ENCODE data around the gene LRPAP1. TPM values are rescaled to one million over a fixed set of nuclear protein-coding genes. Genes with fewer than 3 reads are reported as not detected.
"Not testable (repeated sequence)": the region's sequence is repeated elsewhere in the genome, so short reads cannot be mapped to it uniquely, and the experiment has no call there.

Gene LRPAP1
- total RNA-seq, 2 donors from 2014 or later, result 175 to 270 TPM

DNA sequence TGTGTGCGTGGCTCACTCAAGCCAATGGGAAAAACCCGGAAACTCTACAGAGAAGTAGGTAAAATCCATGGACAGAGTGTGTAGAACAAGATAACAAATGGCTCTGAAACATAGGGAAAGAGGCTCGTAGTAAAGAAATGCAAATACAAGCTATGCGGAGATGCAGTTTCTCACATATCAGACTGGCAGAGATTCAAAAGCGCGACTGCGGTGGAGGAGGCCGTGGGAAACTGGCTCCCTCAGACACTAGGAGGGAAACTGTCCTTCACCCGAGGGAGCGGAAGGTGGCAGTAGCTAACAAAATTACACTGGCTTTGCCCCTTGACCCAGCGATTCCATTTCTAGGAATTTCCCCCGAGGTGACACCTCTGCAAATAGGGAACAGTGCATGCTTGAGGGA lies 34.1 kb upstream of the LRPAP1 start:
- H3K36me3 ChIP-seq; H3K27ac ChIP-seq; H3K27me3 ChIP-seq (replicated peaks; ENCODE audit: insufficient read depth); intact Hi-C loops (cut with DNase I); DNase-seq (ENCODE audit: low spot score); H3K9me3 ChIP-seq; H3K4me3 ChIP-seq; H3K4me1 ChIP-seq (replicated peaks): not testable (repeated sequence)
- 20% methylated on average over 10 of the region's 12 CpGs for WGBS
- TF ChIP-seq, protein P1, sequence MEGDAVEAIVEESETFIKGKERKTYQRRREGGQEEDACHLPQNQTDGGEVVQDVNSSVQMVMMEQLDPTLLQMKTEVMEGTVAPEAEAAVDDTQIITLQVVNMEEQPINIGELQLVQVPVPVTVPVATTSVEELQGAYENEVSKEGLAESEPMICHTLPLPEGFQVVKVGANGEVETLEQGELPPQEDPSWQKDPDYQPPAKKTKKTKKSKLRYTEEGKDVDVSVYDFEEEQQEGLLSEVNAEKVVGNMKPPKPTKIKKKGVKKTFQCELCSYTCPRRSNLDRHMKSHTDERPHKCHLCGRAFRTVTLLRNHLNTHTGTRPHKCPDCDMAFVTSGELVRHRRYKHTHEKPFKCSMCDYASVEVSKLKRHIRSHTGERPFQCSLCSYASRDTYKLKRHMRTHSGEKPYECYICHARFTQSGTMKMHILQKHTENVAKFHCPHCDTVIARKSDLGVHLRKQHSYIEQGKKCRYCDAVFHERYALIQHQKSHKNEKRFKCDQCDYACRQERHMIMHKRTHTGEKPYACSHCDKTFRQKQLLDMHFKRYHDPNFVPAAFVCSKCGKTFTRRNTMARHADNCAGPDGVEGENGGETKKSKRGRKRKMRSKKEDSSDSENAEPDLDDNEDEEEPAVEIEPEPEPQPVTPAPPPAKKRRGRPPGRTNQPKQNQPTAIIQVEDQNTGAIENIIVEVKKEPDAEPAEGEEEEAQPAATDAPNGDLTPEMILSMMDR (IDR thresholded peaks at IDR 0.05), result peak in 1 of 4 experiments; percentile 20

DNA sequence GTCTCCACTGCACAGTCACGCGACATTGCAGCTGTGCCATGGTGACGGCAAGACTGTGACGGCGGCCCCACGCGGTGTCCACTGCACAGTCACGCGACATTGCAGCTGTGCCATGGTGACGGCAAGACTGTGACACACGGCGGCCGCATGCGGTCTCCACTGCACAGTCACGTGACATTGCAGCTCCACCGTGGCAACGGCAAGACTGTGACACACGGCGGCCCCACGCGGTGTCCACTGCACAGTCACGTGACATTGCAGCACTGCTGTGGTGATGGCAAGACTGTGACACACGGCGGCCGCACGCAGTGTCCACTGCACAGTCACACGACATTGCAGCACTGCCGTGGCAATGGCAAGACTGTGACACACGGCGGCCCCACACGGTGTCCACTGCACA lies 32.7 kb upstream of the LRPAP1 start:
- H3K36me3 ChIP-seq; DNase-seq (ENCODE audit: low spot score); intact Hi-C loops (cut with DNase I); H3K4me3 ChIP-seq; H3K27me3 ChIP-seq (replicated peaks; ENCODE audit: insufficient read depth); H3K4me1 ChIP-seq (replicated peaks); H3K27ac ChIP-seq; H3K9me3 ChIP-seq: not testable (repeated sequence)
- 96% methylated on average over 31 of the region's 31 CpGs for WGBS

DNA sequence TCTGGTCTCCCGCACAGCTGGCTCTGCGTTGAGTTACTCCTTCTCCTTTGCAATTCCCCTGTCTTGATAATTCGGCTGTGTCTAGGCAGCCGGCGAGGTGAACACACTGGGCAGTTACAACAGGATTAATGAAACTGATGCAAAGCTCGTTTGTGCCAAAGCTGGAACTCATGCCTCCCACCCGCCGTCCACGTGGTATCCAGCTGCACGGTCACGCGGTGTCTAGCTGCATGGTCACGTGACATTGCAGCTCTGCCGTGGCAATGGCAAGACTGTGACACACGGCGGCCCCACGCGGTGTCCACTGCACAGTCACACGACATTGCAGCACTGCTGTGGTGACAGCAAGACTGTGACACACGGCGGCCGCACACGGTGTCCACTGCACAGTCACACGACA lies 31.2 kb upstream of the LRPAP1 start:
- no peak for DNase-seq (ENCODE audit: low spot score)
- H3K4me3 ChIP-seq, result no peak overlapping the region
- no peaks in the 10 kb centered on the region for H3K36me3 ChIP-seq
- H3K27me3 ChIP-seq (replicated peaks; ENCODE audit: insufficient read depth), result no peaks in the 10 kb centered on the region
- intact Hi-C loops (cut with DNase I), result no loop called here
- no peak overlapping the region for H3K27ac ChIP-seq
- H3K9me3 ChIP-seq, result no peaks in the 10 kb centered on the region
- H3K4me1 ChIP-seq (replicated peaks), result no peaks in the 10 kb centered on the region
- TF ChIP-seq, protein P1 (IDR thresholded peaks at IDR 0.05), result no peak
- no peak for TF ChIP-seq POLR2A (IDR thresholded peaks at IDR 0.05)
- no peak for TF ChIP-seq POLR2AphosphoS5 (IDR thresholded peaks at IDR 0.05)
- 91% methylated on average over 23 of the region's 24 CpGs for WGBS

DNA sequence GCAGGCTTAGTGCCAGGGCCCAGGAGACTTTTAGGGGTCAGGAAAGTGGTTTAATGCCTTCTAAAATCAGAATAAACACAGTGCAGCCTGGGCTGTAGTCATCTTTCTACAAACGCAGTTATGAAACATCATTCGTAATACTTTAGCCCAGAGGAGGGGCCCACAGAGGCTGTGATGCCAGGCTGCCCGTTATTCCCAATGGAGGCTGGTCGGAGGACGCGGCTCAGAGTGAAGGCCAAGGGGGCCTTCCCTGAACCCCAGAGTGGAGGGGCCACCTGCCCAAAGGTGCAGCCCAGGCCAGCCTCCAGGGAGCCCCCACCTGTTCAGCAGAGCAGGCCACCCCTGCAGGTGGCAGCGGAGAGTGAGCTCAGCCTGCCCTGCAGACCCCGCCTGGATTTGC lies 29.9 kb upstream of the LRPAP1 start:
- H3K36me3 ChIP-seq; H3K4me1 ChIP-seq (replicated peaks); H3K9me3 ChIP-seq; H3K27me3 ChIP-seq (replicated peaks; ENCODE audit: insufficient read depth); H3K27ac ChIP-seq; H3K4me3 ChIP-seq; DNase-seq (ENCODE audit: low spot score); intact Hi-C loops (cut with DNase I): not testable (repeated sequence)
- WGBS, result 74% methylated on average over 4 of the region's 8 CpGs

DNA sequence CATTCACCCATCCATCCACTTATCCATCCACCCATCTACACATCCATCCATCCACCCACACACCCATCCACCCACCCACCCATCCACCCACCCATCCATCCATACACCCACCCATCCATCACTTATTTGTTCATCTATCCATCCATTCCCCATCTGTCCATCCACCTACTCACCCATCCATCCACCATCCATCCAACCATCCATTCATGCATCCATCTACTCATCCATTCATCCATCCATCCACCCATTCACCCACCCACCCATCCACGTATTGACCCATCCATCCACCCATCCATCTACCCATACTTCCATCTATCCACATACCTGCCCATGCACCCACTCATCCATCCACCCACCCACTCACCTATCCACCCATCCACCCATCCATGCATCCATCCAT lies 28.2 kb upstream of the LRPAP1 start:
- H3K4me1 ChIP-seq (replicated peaks); DNase-seq (ENCODE audit: low spot score); H3K36me3 ChIP-seq; H3K4me3 ChIP-seq; H3K9me3 ChIP-seq; H3K27me3 ChIP-seq (replicated peaks; ENCODE audit: insufficient read depth); H3K27ac ChIP-seq; intact Hi-C loops (cut with DNase I): not testable (repeated sequence)
- WGBS, result 88% methylated on average over 1 of the region's 1 CpG

DNA sequence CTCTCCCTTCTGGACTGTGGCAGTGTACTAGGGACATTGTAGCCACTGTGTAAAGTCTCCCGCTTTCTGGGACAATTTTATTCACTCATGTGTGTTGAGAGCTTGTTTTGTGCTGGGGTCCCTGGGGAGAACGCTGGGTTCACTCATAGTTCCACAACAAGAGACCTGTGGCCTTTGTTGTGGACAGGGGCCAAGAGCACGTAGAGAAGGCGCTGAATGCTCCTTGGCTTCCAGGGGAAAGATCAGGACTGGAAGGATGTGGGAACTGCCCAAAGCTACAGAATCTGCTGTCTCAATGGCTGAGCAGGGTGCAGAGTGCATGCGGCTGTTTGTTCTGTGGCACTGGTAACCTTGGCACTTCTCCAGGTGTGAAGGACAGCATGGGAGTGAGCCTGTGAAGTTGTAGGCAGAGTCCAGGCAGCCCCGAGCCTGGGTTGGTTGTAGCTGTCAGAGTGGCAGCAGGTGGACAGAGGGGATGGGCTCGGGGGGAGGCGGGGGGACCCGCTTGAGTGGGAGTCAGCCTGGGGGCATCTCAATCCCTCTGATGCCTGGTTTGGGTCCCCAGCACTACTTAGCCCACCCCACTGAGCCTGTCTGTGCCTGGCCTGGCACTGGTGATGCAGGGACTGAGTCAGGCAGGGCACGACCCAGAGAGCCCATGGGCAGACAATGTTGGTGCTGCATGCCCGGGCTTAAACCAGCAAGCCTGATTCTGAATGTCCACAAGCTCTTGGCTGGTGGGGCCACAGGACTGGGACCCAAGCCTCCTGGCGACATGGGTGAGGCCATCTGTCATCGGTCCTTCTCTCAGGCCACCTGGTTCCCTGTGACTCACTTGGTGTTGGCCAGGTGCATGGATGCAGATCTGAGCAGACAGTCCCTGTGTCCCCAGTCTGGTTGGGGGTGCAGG lies 27.4 kb upstream of the LRPAP1 start:
- intact Hi-C loops (cut with DNase I); H3K27ac ChIP-seq; DNase-seq (ENCODE audit: low spot score): not testable (repeated sequence)

DNA sequence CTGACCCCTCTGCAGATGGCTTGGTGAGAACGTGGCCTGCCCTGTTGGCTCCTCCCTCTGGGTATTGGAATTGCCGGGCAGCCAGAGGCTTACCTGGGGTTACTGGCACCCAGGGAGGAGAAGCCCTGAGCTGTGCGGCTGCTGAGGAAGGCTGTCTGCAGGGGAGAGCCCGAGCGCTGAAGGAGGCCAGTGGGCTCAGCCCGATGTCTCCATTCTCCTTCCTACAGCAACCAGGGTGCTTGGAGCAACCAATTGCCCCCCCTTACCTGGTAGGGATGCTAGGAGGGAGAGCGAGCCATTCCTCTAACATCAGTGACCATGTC lies 26.3 kb upstream of the LRPAP1 start:
- H3K27me3 ChIP-seq (replicated peaks; ENCODE audit: insufficient read depth); H3K27ac ChIP-seq; H3K36me3 ChIP-seq; DNase-seq (ENCODE audit: low spot score); H3K4me1 ChIP-seq (replicated peaks); H3K9me3 ChIP-seq; H3K4me3 ChIP-seq; intact Hi-C loops (cut with DNase I): not testable (repeated sequence)
- WGBS, result 83% methylated on average over 6 of the region's 7 CpGs

More for the DNA sequence above, 27.4 kb upstream of the LRPAP1 start:
- H3K4me3 ChIP-seq; H3K4me1 ChIP-seq (replicated peaks); H3K36me3 ChIP-seq; H3K9me3 ChIP-seq; H3K27me3 ChIP-seq (replicated peaks; ENCODE audit: insufficient read depth): not testable (repeated sequence)
- WGBS, result 78% methylated on average over 7 of the region's 13 CpGs

DNA sequence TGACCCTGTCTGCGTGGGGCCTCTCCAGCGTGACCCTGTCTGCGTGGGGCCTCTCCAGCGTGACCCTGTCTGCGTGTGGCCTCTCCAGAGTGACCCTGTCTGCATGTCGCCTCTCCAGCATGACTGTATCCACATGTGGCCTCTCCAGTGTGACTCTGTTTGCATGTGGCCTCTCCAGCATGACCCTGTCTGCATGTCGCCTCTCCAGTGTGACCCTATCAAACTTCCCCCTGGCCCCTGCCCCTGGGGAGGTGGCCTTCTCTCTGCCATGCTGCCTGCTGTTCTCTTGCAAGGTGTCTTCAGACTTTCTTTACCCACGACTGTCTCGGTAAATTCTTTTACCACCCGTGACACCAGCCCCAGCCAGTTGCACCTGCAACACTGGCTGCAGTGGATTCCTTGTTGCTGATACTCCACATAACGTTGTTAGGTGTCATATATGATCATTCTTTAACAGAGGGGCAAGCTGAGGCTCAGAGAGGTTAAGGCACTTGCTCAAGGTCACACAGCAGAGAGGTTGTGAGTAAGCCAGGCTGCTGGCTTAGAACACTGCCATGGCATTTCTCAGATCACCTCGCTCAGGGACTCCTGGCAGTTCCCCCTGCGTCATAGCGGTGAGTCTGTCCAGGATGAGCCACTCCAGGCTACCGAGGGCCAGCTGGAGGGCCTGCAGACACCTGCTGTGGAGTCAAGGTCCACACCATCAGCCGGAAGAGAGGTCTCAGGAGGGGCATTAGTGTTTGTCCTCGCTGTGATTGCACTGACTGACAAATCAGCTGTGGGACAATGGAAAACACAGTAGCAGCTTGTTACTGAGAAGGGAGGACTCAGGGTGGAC lies 25.7 kb upstream of the LRPAP1 start:
- H3K27me3 ChIP-seq (replicated peaks; ENCODE audit: insufficient read depth); H3K4me3 ChIP-seq; H3K4me1 ChIP-seq (replicated peaks); DNase-seq (ENCODE audit: low spot score); H3K27ac ChIP-seq; H3K9me3 ChIP-seq; H3K36me3 ChIP-seq; intact Hi-C loops (cut with DNase I): not testable (repeated sequence)
- WGBS, result 83% methylated on average over 15 of the region's 17 CpGs

DNA sequence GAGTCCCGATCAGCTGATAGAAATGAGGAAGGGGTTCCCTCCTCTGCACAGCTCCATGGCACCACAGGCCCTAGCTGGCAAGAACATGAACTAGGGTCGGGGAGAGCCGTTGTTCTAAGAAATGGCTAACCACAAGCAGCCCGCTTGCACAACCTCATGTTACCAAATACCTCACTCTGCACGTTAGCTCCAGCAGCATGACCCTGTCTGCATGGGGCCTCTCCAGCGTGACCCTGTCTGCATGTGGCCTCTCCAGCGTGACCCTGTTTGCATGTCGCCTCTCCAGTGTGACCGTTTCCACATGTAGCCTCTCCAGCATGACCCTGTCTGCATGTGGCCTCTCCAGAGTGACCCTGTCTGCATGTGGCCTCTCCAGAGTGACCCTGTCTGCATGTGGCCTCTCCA lies 24.9 kb upstream of the LRPAP1 start:
- intact Hi-C loops (cut with DNase I); H3K9me3 ChIP-seq; DNase-seq (ENCODE audit: low spot score); H3K36me3 ChIP-seq; H3K4me1 ChIP-seq (replicated peaks); H3K27me3 ChIP-seq (replicated peaks; ENCODE audit: insufficient read depth); H3K27ac ChIP-seq; H3K4me3 ChIP-seq: not testable (repeated sequence)
- WGBS, result 77% methylated on average over 9 of the region's 9 CpGs

DNA sequence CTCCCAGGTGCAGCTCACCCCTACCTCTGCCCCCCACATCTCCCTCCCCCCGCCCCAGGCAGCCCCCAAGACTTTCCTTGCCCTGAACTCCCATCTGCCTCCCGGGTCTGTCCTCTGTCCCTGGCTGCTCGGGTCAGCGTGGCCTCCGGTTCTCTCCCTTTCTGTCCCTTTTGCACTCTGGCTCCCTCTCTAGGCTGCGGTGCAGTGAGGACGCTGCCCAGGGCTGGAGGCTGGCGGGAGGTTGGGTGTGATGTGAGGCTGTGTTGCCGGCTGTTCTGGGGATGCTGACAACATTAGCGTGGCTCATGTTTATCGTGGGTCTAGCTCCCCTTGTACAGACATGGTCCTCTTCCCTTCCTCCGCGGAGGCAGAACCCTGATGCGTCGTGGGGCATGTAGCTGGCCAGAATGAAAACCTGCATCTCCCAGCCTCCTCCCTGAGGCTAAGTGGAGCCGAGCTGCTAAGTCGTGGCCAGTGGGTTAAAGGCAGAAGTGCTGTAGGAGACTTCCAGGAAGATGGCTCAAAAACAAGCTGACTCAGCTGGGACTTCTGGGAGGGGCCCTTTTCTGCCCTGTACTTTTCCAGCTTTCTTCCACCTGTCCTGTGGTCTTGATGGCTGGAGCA lies 24.1 kb upstream of the LRPAP1 start:
- H3K27ac ChIP-seq; H3K4me1 ChIP-seq (replicated peaks); H3K4me3 ChIP-seq; intact Hi-C loops (cut with DNase I); H3K36me3 ChIP-seq; H3K27me3 ChIP-seq (replicated peaks; ENCODE audit: insufficient read depth); DNase-seq (ENCODE audit: low spot score); H3K9me3 ChIP-seq: not testable (repeated sequence)
- 85% methylated on average over 16 of the region's 17 CpGs for WGBS

All from prostate gland (tissue), 2 donors.